HCEC 1CT (cell line): ENCODE data around the gene CACNA1C.

Experiments used
- DNase-seq: peaks from one replicate; pipeline ENCODE4 v3.0.0-alpha.2; 2017

The CACNA1C gene

DNA sequence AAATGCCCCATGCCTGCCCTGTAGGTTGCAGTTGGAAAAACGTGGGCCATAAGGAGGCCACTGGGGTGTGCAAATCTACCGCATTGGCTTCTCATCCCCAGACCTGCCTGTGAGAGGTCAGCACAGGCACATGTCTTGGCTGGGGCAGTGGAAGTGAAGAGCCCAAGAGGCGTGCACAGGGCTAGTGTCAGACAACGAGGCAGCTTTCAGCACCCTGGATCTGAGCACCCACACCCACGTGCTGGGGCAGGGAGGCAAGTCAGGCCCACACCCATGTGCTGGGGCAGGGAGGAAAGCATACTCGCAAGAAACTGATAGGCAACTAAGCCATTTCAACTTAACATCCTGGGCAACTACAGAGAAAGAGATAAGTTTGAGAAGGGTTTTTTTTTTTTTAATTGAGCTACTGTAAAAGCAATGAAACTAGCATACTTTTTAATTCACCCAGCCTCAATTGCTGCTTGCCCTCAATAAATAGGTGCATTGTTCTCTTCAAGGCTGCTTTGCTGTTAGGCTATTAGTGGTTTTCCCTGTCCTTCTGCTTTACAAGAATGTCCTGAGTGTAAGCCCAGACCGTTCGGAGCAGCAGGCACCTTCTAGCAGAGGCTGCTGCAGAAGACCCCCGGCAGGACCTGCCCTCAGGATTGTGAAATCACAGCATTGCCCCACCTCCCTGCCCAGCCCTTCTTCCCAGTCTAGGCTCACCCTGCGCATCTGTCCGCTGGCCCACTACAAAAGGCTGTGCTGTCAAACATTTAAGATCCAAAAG, 386.7 kb downstream of the CACNA1C start:
- DNase-seq: no peak

DNA sequence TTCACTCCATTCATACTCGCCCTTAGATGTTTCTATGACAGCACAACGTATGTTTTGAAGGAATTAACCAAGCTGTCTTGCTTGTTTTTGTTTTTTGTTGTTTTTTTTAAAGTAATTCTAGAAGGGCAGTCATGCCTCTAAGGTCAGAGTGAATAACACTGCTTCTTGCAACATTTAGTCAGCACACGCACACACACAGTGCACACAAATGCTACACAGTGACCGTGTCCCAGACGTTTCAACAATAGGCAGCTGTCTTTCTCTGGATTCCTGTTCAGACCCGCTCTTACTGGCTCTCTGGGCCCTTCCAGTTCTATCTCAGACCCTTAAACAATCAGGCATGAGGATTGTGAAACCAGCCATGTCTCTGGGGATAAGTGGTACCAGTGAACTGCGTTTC, 391.0 kb downstream of the CACNA1C start:
- no peak for DNase-seq

DNA sequence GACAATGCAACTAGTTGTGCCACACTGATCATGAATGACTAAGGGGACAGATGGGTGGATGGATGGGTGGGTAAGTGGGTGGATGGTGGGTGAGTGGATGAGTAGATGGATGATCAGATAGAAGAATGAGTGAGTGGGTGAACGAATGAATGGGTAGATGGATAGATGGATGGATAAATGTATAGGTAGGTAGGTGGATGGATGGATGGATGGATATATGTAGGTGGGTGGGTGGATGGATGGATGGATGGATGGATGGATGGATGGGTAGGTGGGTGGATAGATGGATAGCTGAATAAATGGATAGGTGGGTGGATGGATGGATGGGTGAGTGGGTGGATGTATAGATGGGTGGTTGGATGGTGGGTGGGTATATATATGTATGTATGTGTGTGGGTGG, 393.2 kb downstream of the CACNA1C start:
- DNase-seq: no peak

DNA sequence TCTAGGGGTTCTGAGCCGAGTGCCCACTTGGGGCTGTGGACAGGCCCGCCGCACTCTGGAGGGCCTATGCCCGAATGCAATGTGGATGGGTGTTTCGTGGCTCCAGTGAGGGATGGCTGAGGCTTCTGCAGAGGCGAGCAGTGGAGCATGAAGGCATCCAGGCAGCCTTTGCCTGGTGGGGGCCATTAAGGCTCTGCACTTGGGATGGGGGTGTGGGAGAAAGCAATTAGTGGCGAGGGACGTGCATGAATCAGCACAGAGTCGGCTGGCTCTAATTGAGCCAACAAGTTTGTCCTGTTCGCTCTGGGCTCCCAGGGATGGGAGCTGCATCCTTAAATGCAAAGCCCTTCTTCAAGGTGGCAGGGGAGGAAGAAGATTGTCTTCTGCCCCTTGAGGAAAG, 395.1 kb downstream of the CACNA1C start:
- DNase-seq: no peak

DNA sequence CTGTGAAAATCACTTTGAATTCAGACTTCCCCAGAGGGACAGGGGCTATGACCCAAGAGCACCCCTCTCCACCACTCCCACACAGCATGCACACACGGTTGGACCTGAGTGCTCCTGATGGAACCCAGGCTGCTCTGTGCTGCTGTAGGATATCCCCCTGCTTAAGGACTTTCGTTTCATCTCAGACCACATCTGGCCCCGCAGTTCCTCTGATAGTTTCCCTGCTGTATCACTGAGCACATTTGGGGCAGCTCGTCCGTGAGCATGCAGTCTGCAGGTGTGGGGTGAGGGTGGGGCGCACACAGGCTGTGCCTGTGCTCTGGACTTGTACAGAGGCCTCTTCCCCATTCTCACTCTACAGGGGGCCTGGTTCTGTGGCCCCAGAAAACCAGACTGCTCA, 396.8 kb downstream of the CACNA1C start:
- no peak for DNase-seq

DNA sequence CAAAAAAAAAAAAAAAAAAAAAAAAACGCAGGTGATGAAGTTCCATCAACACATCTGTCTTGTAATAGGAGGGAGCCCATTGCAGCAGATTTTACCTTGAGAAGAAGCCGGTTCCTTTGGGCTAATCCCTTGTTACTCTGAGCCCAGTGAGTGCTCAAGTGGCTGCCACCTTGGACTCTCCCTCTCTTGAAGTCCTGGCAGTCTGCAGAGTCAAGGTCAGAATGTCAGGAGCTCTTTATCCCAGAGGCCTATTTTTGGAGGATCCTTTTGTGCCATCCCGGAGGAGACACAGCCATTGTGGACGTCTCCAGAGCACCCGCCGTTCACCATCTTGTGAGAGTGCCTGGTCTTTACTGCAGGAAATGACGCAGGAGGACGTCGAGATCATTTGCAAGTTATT, 397.8 kb downstream of the CACNA1C start:
- DNase-seq: no peak

DNA sequence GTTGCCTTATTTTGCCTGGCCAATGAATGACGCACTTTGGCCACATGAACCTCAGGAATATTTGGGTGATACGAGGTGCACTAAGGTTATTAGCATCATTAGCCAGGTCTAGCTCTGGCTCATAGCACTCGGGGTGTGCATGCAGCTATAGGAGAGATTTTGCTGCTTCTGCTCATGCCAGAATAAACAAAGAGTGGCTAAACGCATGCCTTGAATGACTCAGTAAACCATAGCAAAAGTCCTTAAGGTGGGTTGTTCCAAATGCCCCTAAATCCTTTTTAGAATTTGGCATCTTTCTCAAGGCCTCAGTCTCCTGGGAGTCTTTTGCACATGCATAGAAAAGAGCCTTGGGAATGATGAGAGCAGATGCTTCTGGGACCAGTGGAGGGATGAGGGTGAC, 398.2 kb downstream of the CACNA1C start:
- DNase-seq: no peak

DNA sequence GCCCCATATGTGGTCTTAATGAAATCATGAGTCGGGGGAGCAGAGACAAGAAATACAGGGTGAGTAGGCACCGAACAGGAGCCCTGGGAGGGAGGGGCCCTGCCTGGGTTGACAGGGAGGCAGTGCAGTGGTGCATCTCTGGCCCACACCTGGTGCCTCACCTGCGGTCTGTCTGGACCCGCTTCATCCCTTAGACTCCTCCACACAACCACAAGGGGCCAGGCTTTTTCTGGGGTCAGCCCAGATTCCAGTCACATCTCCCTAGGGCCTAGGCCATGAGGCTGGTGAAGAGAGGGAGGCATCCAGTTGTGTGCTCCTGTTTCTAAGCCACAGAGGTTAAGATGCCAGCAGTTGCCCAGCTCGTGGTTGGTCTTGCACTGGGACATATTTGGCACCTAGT, 398.7 kb downstream of the CACNA1C start:
- DNase-seq: no peak

DNA sequence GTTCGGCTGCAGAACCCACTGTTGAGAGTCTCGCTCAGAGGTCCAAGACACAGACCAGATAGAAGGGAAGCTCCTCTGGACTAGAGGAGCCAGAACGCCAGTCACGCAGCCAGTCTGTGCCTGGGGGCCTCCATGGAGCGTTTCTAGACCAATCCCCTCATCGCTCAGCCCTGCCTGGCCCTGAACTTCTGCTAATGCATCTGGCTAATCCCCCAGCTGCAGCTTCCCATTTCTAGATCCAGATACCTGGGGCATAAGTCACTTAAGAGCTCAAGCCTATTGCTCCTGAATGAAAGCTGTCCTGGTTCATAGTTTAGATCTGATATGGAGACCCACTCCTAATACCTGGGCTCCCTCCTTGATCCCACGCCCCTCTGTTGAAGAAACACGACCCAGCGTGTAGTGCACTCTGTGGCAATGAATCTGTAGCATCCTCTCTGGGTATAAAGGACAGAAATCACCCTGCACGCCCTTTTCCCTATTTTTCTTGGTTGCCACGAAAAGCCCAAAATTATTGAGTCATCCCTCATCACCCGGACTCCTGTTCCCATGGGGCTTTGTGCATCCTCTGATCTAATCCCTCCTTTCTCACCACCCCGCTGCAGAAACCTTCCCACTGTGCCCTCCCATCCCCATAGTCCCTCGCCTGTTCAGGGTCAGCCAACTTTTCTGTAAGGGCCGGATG, 400.4 kb downstream of the CACNA1C start:
- DNase-seq: no peak

DNA sequence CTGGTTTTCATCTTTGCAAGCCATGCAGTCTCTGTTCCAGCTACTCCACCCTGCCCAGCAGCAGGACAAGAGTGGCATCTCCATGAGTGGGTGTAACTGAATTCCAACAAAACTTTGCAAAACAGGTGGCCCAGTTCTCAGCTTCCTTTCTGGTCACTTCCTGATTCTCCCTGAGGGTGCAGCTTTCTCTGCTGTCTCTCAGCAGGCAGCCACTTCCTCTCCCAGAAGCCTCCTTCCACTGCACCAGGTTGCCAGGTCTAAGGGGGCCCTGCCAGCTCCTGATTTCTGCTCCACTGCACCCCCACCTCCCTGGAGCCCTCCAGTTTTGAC, 400.9 kb downstream of the CACNA1C start:
- DNase-seq: no peak

DNA sequence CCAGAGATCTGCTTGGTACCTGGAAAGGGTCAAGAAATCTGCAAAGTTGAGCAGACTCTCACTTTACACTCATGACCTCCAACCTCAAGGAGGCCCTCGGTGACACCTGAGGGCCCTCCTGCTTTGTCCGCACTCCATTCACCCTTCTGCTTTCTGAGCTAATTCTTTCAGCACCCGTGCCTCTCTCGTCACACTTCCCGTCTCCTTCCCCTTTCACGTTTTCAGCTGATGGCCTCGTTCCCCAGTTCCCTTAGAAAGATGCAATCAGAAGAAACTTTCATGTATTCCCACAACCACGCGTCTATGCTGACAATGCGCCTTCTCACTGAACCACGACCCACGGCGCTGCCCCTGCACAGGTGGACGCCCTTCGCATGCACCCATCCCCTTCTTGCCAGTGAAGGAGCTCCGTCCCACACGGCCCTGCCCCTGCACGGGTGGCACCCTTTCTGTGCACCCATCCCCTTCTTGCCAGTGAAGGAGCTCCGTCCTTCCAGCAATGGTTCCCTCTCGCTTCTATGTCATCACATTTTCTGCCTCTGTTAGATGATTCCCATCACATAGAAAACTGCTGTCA, 401.9 kb downstream of the CACNA1C start:
- DNase-seq: no peak

DNA sequence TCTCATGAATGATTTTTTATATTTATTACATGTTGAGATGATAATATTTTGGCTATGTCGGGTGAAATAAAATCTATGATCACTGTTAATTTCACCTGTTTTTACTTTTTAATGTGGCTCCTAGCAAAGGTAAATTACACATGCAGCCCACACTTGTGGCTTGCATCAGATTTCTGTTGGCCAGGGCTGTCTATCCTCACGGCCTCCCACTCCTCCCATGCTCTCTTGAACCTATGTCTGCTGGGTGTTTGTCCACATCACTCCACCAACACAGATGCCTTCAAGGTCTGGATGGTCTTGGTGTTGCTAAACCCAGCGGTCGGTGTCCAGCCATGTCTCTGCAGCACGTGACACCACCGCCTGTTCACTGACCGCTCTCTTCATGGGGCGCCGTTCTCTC, 402.6 kb downstream of the CACNA1C start:
- DNase-seq: no peak

DNA sequence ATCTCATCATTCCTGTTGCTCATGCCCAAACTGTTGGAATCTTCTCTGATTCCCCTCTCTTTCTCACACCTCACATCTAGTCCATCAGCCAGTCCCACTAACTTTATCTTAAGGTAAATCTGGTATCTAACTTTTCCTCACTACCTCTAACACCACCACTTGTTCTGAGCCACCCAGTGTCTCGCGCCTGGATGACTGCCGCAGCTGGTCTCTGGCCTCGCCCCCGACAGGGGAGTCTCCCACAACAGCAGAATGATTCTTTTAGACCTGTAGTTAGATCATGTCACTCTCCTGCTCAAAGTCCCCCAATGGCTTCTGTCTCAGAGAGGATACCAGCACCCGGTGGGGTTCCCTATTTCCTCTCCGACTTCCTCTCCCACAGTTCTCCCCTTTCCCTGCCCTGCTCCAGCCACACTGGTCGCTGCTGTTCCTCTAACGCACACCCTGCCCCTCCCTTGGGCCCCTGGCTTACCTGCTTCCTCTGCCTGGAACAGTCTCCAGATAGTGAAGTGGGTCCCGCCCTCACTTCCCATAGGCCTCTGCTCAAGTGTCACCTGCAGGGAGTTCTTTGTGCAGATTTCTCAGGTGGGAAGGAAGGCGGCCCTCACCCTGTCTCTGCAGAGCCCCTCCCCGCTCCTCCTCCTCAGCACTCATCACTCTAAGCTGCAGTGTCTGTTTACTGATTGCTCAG, 403.5 kb downstream of the CACNA1C start:
- DNase-seq: no peak

DNA sequence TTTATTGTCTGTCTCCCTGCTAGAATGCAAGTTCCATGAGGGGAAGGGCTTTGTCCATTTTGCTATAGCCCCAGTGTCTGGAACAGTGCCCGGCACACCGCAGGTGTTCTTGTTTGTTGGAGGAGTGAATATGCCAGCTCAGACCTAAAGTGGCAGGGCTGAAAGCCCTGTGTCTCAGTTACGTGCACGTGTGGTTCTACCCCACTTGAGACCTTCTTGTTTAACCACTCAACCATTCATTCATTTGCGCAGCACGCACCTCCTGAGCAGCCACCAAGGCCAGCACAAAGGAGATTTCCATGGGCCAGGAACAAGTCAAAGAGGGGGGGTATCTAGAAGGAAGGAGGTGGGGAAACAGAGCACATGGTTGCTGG, 404.0 kb downstream of the CACNA1C start:
- no peak for DNase-seq

DNA sequence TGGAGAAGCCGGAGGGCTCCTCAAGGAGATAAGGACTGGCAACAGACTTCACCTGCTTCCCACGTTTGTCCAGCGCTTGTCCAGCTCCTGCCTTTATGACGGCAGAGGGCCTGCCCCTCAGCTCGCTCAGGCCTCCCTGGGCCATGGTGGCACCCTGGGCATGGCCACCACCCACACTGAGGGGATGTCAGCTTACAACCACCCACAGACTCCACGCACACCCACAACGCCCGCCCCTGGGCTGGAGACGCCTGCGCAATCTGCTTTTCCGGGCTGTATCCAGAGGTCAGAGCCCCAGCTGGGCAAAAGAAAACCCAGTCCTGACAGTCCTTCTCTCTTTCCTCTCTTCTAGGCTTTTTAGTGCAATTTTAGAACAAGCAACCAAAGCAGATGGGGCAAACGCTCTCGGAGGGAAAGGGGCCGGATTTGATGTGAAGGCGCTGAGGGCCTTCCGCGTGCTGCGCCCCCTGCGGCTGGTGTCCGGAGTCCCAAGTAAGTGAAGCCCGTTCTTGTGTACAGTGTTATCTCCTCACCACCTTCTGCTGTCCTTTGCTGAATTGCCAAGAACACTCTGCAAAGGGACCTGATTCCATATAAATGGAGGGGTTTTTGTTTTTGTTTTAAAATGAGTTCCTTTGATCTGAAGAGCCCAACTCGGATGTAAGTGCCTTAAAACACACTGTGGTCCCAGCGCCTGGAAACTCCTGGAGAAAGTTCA, 404.6 kb downstream of the CACNA1C start:
- no peak for DNase-seq

DNA sequence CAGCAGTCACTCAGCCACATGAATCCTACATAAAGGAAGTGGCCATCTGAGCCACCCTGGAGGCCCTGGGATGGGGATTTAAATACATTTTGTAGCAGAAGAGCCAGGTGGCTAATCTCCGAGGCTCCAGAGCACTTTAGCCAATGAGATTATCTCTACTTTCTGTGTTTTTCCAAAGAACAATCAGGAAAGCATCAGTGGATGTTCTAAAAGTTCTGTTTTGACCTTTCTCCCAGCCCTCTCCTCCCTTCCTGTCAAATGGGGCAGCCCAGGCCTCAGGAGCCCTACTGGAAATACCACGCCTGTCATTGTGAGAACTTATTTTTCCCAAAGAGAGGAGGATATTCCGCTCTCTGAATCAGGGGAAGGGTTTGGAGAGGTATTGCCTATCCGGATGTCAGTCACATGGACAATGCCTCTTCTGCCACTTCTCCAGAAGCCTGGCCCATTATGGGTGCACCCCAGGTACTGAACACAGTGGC, 405.2 kb downstream of the CACNA1C start:
- DNase-seq: no peak

DNA sequence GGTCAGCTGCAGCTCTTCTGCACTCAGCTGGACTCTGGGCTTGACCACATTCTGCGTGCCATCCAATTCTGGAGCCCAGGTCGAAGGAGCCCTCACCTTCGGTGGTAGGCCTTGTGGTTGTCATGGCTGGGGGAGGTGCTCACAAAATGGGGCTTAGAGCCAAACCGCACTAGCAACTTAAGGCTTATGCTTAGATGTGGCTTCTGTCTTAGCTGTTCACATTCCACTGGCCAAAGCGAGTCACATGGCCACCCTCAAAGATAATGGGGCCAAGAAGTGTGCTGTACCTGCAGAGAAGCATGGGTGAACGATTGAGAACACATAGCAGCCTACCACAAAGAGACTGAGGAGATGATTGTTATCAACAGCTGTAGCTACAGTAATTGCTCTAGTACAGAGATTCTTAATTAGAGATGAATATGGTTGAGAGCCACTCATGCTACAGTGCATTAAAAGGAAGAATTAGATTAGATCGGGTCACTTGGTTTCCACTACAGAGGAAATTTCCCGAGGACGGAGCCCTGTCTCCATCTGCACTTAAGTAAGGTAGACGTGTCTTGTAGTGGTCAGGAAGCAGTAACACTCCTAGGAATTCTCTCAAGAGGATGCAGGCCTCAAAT, 407.4 kb downstream of the CACNA1C start:
- DNase-seq: no peak

DNA sequence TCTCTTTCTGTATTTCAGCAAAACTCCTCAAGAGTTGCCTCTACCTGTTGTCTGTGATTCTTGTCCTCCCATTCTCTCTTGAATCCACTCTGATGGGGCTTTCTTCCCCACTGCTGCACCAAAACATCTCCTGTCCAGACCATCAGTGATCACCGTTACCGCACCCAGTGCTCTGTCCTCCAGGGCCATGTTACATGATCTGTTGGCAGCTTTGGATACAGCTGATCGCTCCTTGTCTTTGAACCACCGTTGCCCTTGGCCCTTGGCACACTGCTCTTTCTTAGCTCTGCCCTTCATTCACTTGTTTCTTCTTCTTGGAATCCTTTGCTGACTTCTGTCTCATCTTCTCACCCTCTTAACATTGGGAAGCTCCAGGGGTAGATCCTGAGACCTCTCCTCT, 408.3 kb downstream of the CACNA1C start:
- DNase-seq: no peak

DNA sequence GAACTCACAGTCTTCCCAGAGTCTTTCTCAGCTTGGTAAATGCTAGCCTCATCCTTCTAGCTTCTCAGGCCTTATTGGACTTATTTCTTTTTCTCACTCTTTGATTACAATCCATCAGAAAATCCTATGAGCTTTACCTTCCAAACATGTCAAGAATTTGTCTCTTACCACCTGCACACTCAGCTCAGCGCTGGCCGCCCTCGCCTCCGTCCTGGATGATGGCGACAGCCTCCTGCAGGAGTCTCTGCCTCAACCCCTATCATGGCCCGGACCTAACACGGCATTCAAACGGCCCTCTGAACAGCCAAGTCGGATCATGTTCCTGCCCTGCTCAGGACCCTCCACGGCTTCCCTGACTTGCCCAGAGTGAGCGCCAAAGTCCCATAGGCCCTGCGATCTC, 408.9 kb downstream of the CACNA1C start:
- DNase-seq: no peak

DNA sequence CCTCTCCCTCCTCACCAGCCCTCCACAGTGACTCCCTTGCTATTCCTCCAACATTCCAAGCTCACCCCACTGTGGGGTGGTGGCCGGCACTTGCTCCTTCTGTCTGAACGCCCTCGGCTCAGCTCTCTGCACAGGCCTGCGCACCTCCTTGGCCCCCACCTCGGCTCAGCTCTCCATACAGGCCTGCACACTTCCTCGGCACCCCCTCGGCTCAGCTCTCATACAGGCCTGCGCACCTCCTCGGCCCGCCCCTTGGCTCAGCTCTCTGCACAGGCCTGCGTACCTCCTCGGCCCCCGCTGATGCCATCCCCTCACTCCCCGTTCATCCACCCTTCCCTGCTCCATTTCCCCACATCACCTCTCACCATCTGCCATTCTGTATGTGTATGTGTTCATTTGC, 409.3 kb downstream of the CACNA1C start:
- no peak for DNase-seq

DNA sequence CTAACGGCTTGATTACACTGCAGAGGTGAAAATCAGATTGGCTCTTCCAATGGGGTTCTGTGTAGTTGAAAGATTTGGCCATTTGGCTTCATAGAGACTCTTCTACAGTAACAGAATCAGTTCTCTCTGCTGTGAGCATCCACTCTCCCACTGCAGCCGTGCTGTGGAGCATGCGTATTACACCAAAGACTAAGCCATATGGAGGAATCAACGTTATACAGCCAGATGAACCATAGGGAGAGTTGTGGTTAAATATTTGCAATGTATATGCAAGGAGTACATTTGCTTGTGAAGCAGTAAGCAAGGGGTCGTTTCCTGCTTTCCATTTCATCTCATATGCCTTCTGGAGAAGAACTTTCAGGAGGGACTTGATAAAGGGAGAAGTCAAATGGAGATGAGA, 410.9 kb downstream of the CACNA1C start:
- DNase-seq: no peak

DNA sequence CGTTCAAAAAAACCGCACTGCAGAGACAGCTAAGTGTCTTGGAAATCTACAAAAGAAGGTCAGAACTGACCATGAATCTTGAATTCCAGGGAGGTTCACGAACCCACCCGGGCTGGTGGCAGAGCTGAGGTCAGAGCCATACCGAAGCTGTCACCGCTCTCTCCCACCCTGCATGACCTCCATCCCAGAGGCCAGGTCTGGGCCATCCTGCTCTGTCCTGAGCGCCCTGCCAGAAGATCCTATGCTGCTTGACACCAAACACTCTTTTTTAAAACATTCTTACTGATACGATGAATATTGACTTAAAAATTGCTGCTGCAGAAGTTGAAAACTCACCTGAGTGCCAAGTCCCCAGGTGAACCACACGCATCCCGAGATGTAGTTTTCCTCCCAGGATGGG, 412.9 kb downstream of the CACNA1C start:
- no peak for DNase-seq

DNA sequence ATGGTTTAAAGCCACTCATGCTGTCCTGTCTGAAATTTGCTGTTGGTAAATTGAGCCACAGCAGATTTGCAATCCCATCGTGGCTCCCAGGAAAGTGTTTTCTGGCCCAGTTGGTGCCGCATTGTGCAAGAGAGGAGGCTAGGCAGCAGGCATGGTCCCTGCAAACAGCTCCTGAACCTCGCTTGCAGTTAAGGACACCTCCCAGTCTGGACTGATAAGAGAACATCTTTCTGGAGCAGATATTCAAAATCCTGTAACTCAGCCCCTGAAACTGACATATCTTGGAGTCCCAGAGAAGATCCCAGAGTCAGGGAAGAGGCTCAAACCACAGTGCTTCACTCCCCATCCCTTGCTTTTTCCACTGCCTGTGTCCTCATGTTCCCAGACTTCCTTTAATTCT, 413.4 kb downstream of the CACNA1C start:
- no peak for DNase-seq
